SK-N-DZ (cell line): ENCODE results near the gene EDIL3. TPM values are rescaled to one million over a fixed set of nuclear protein-coding genes. Genes with fewer than 3 reads are reported as not detected.

Experiments
- DNase-seq: peaks from one replicate; pipeline ENCODE4 v3.0.0-alpha.2; 2015; ENCODE audit warnings: low spot score
- polyA plus RNA-seq, 2 experiments: library from polyadenylated mRNA; depleted of rRNA; stranded (reverse); fragments of >200 nt; gene quantifications; 2 replicates each; pipeline ENCODE4 v1.2.3, GENCODE V29; 2014

Gene EDIL3
- polyA plus RNA-seq (2014; cell fraction: cytosol; rRNA removed), result 0.20 TPM in 1 of 2 replicates, not detected in the other
- polyA plus RNA-seq (2014; cell fraction: nucleus; rRNA removed), result not detected in 2 replicates

- no peak for DNase-seq
These were observed at the start of gene EDIL3 for GRCh38 chr5:84384604-84385575. EDIL3 (minus strand) TSS chr5:84384880; CDS start chr5:84384374, 506 bp downstream.

- no peak for DNase-seq
These were observed 48.8 kb upstream of the EDIL3 start for GRCh38 chr5:84433461-84433860.

GRCh38 chr5:84430863-84431663 lies 46.4 kb upstream of the EDIL3 start:
- no peak for DNase-seq

- DNase-seq, result no peak
These were observed 45.4 kb upstream of the EDIL3 start for GRCh38 chr5:84430079-84430478.

- DNase-seq, result no peak
These were observed 40.7 kb upstream of the EDIL3 start for GRCh38 chr5:84425365-84425881.

- no peak for DNase-seq
These were observed 35.1 kb upstream of the EDIL3 start for GRCh38 chr5:84419742-84420141.

GRCh38 chr5:84411832-84412605 lies 27.3 kb upstream of the EDIL3 start:
- no peak for DNase-seq

GRCh38 chr5:84406111-84406510 lies 21.4 kb upstream of the EDIL3 start:
- no peak for DNase-seq

- no peak for DNase-seq
These were observed 19.1 kb upstream of the EDIL3 start for GRCh38 chr5:84403773-84404172.

- DNase-seq, result no peak
These were observed 12.7 kb upstream of the EDIL3 start for GRCh38 chr5:84397385-84397784.

GRCh38 chr5:84393969-84394368 lies 9.3 kb upstream of the EDIL3 start:
- DNase-seq, result no peak

- DNase-seq, result no peak
These were observed 8.2 kb upstream of the EDIL3 start for GRCh38 chr5:84392836-84393235.

GRCh38 chr5:84385705-84386104 lies 1.0 kb upstream of the EDIL3 start:
- DNase-seq, result no peak

- no peak for DNase-seq
These were observed 670 bp downstream of the EDIL3 start for GRCh38 chr5:84383816-84384603.

- no peak for DNase-seq
These were observed 1.3 kb downstream of the EDIL3 start for GRCh38 chr5:84383296-84383815.

GRCh38 chr5:84382363-84383295 lies 2.1 kb downstream of the EDIL3 start:
- DNase-seq, result no peak

GRCh38 chr5:84381502-84382362 lies 2.9 kb downstream of the EDIL3 start:
- no peak for DNase-seq

GRCh38 chr5:84379749-84380148 lies 4.9 kb downstream of the EDIL3 start:
- DNase-seq, result no peak
